ENCODE measurements around the gene TAF6.

Gene TAF6

GRCh38 chr7:100091411-100092181, 27.6 kb downstream of the TAF6 start:
- no peak for DNase-seq

GRCh38 chr7:100090527-100091410, 28.4 kb downstream of the TAF6 start:
- no peak for DNase-seq

GRCh38 chr7:100089458-100090196, 29.5 kb downstream of the TAF6 start:
- DNase-seq = no peak

- peak in 1 of 2 experiments; percentile 16 for DNase-seq
Measured at GRCh38 chr7:100088621-100089457, 30.3 kb downstream of the TAF6 start, which contains the start of gene COPS6. Gene COPS6 (plus strand): TSS chr7:100088969. CDS start chr7:100088991, 22 bp downstream.

- DNase-seq = no peak
Measured at GRCh38 chr7:100088095-100088620, 31.0 kb downstream of the TAF6 start.

- DNase-seq = no peak
Measured at GRCh38 chr7:100087055-100087750, 32.0 kb downstream of the TAF6 start.

GRCh38 chr7:100085515-100085914, 33.6 kb downstream of the TAF6 start:
- no peak for DNase-seq

- DNase-seq = no peak
Measured at GRCh38 chr7:100082978-100083377, 36.2 kb downstream of the TAF6 start.

- DNase-seq = peak; percentile 94 to 97
Measured at GRCh38 chr7:100081535-100082102, 37.5 kb downstream of the TAF6 start, which contains the start of gene ZNF3. Gene ZNF3 (minus strand): TSS chr7:100081723. CDS start chr7:100077357, 4,366 bp downstream.

GRCh38 chr7:100080907-100081534, 38.1 kb downstream of the TAF6 start:
- DNase-seq = no peak

GRCh38 chr7:100079024-100079560, 40.1 kb downstream of the TAF6 start:
- DNase-seq = no peak

- DNase-seq = no peak
Measured at GRCh38 chr7:100077205-100077604, 42.0 kb downstream of the TAF6 start.

GRCh38 chr7:100075418-100075817, 43.7 kb downstream of the TAF6 start:
- no peak for DNase-seq

GRCh38 chr7:100074841-100075240, 44.3 kb downstream of the TAF6 start:
- no peak for DNase-seq

GRCh38 chr7:100072462-100072861, 46.7 kb downstream of the TAF6 start:
- DNase-seq = no peak

GRCh38 chr7:100071018-100071723, 48.0 kb downstream of the TAF6 start:
- DNase-seq = no peak

- no peak for DNase-seq
Measured at GRCh38 chr7:100069991-100070390, 49.2 kb downstream of the TAF6 start.

- DNase-seq = no peak
Measured at GRCh38 chr7:100066953-100067352, 52.2 kb downstream of the TAF6 start.
